HL-60 (cell line): ENCODE data around the gene ARMC9.
A peak's percentile ranks its signal among the peaks of the same experiment; 100 is the strongest.

Experiments
- POLR2AphosphoS5 ChIP-seq: IDR thresholded peaks from 2 replicates; pipeline ENCODE4 v1.6.1; 2012; ENCODE audit warnings: low read depth
- TF ChIP-seq, protein P1 (sequence below): IDR thresholded peaks from 2 replicates; pipeline ENCODE4 v1.6.1; 2012; ENCODE audit warnings: low read depth; ENCODE audit not compliant: insufficient replicate concordance
- TF ChIP-seq, protein P2 (sequence below): IDR thresholded peaks from one replicate; pipeline ENCODE4 v1.5.1; 2011; ENCODE audit warnings: low read length, control low read depth, inconsistent platforms; ENCODE audit not compliant: insufficient read depth

DNA sequence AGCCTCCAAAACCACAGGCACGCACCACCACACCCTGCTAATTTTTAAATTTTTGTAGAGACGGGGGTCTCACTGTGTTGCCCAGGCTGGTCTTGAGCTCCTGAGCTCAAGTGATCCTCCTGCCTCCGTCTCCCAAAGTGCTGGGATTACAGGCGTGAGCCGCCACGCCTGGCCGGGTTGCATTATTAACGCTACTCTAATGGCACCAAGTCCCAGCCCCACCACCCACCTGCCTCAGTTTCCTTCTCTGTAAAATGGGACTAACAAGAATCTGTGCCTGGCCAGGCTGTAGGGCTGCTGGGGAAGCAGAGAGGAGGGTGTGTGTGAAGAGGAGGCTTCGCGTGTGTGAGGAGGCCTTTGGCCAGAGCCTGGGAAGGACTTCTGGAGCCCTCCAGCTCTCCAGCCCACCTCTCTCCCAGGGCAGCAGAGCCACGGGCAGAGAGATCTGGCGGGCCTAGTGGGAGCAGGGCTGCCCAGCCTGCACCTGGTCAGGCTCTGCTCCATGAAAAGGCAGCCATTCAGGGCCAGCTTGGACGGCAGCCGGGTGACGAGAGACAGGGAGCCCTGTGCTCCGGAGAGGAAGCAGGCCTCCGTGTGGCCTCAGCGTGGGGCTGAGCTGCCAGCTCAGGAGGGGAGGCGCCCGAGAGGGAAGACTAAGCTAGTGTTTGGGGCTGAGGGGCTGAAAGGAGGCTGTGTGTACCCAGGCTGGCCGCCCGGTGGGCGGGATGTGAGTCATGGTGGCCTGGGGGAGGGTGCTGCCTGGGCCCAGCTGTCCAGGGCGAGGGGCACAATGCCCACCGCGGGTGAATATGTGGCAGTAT, 189.7 kb downstream of the ARMC9 start:
- TF ChIP-seq POLR2AphosphoS5, result peak; percentile 67; the same call in 1 of the 2 replicates
- TF ChIP-seq, protein P1, sequence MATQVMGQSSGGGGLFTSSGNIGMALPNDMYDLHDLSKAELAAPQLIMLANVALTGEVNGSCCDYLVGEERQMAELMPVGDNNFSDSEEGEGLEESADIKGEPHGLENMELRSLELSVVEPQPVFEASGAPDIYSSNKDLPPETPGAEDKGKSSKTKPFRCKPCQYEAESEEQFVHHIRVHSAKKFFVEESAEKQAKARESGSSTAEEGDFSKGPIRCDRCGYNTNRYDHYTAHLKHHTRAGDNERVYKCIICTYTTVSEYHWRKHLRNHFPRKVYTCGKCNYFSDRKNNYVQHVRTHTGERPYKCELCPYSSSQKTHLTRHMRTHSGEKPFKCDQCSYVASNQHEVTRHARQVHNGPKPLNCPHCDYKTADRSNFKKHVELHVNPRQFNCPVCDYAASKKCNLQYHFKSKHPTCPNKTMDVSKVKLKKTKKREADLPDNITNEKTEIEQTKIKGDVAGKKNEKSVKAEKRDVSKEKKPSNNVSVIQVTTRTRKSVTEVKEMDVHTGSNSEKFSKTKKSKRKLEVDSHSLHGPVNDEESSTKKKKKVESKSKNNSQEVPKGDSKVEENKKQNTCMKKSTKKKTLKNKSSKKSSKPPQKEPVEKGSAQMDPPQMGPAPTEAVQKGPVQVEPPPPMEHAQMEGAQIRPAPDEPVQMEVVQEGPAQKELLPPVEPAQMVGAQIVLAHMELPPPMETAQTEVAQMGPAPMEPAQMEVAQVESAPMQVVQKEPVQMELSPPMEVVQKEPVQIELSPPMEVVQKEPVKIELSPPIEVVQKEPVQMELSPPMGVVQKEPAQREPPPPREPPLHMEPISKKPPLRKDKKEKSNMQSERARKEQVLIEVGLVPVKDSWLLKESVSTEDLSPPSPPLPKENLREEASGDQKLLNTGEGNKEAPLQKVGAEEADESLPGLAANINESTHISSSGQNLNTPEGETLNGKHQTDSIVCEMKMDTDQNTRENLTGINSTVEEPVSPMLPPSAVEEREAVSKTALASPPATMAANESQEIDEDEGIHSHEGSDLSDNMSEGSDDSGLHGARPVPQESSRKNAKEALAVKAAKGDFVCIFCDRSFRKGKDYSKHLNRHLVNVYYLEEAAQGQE, result peak; percentile 28
- TF ChIP-seq, protein P2, sequence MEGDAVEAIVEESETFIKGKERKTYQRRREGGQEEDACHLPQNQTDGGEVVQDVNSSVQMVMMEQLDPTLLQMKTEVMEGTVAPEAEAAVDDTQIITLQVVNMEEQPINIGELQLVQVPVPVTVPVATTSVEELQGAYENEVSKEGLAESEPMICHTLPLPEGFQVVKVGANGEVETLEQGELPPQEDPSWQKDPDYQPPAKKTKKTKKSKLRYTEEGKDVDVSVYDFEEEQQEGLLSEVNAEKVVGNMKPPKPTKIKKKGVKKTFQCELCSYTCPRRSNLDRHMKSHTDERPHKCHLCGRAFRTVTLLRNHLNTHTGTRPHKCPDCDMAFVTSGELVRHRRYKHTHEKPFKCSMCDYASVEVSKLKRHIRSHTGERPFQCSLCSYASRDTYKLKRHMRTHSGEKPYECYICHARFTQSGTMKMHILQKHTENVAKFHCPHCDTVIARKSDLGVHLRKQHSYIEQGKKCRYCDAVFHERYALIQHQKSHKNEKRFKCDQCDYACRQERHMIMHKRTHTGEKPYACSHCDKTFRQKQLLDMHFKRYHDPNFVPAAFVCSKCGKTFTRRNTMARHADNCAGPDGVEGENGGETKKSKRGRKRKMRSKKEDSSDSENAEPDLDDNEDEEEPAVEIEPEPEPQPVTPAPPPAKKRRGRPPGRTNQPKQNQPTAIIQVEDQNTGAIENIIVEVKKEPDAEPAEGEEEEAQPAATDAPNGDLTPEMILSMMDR, result no peak
